Measurements from ENCODE around the gene RHOXF2. TPM values are rescaled to one million over a fixed set of nuclear protein-coding genes. Genes with fewer than 3 reads are reported as not detected.
"Not testable (repeated sequence)": the region's sequence is repeated elsewhere in the genome, so short reads cannot be mapped to it uniquely, and the experiment has no call there.

RHOXF2 gene
- total RNA-seq, 2 donors from 2014 or later = not detected

DNA sequence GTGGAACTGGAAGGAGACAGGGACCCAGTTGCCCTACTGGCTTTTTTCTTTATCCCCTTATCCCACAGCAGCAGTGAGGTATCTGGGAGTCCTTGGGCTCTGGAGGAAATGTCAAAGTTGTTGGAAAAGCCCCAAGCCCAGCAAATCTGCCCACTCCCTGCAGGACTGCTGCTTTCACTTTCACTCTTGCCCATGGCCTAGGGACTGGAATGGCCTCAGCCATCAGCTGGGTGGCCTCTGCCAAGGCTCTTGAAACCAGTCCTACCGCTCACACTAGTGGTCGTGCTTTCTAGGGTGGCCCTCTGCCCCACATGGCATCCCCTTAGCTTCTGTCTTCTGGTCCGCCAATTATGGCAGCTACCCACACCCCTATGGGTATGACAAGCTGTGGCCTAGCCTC, 33.0 kb upstream of the RHOXF2 start:
- 79 to 90% methylated on average over 2 of the region's 3 CpGs for WGBS, 2 donors
- TF ChIP-seq, protein P1, sequence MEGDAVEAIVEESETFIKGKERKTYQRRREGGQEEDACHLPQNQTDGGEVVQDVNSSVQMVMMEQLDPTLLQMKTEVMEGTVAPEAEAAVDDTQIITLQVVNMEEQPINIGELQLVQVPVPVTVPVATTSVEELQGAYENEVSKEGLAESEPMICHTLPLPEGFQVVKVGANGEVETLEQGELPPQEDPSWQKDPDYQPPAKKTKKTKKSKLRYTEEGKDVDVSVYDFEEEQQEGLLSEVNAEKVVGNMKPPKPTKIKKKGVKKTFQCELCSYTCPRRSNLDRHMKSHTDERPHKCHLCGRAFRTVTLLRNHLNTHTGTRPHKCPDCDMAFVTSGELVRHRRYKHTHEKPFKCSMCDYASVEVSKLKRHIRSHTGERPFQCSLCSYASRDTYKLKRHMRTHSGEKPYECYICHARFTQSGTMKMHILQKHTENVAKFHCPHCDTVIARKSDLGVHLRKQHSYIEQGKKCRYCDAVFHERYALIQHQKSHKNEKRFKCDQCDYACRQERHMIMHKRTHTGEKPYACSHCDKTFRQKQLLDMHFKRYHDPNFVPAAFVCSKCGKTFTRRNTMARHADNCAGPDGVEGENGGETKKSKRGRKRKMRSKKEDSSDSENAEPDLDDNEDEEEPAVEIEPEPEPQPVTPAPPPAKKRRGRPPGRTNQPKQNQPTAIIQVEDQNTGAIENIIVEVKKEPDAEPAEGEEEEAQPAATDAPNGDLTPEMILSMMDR (IDR thresholded peaks at IDR 0.05) = no peak
- no peak for TF ChIP-seq POLR2A (IDR thresholded peaks at IDR 0.05)
- H3K27me3 ChIP-seq = no peaks in the 10 kb centered on the region
- H3K4me3 ChIP-seq = no peak overlapping the region
- no peak overlapping the region for H3K27ac ChIP-seq
- ATAC-seq (no peak), DNase-seq (peak in 1 of 4 donors; percentile 5)
- no peaks in the 10 kb centered on the region for H3K4me1 ChIP-seq
- intact Hi-C loops (cut with DNase I) = no loop called here
- no peaks in the 10 kb centered on the region for H3K9me3 ChIP-seq
- no peaks in the 10 kb centered on the region for H3K36me3 ChIP-seq (replicated peaks in 1 of 2; ENCODE audit: insufficient read depth in 1 of 2, low read depth in 2 of 2)

DNA sequence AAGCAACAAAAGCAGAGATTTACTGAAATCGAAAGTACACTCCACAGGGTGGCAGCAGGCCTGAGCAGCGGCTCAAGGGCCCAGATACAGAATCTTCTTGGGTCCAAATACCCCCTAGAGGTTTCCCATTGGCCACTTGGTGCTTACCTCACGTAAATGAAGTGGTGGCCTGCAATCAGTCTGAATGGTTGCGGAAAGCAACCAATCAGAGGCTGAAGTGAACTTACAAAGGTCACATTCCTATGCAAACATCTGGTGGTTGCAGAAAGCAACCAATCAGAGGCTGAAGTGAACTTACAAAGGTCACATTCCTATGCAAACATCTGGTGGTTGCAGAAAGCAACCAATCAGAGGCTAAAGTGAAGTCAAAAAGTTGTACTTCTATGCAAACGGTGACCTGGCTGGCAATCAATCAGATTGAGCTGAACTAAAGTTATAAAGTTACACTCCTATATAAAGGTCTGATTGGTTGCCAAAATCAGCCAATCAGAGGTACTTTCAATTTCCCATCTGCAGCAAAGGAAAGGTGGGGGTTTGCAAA, 30.0 kb upstream of the RHOXF2 start:
- H3K36me3 ChIP-seq (replicated peaks in 1 of 2; ENCODE audit: insufficient read depth in 1 of 2, low read depth in 2 of 2); H3K27me3 ChIP-seq; H3K9me3 ChIP-seq; ATAC-seq; intact Hi-C loops (cut with DNase I); H3K4me1 ChIP-seq; DNase-seq; H3K27ac ChIP-seq; H3K4me3 ChIP-seq: not testable (repeated sequence)
- WGBS, 2 donors = 85 to 94% methylated on average over 5 of the region's 5 CpGs

DNA sequence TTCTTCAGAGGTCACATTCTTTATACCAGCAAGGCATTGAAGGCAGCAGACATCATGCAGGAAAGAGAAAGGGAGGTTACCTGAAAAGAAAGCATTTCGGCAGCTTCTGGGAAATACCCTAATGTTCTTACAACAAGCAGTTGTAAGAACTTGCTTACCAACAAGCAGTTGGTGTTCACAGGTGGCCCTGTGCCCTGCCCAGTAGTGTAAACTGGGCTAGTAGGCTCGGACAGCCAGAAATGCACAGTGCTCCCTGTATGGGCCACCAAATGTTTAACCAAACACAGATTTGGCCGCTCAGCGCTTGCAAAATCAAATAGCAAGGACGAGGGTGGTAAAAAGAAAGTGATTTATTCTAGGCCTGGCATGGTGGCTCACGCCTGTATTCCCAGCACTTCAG, 22.3 kb upstream of the RHOXF2 start:
- Histone ChIP-seq H3K27me3 (no peaks in the 10 kb centered on the region), H3K9me3 (no peaks in the 10 kb centered on the region), H3K4me3 (no peak overlapping the region), H3K4me1 (no peaks in the 10 kb centered on the region), H3K27ac (no peak overlapping the region), H3K36me3 (replicated peaks in 1 of 2; ENCODE audit: insufficient read depth in 1 of 2, low read depth in 2 of 2) (no peaks in the 10 kb centered on the region)
- intact Hi-C loops (cut with DNase I) = no loop called here
- WGBS, 2 donors = 28 to 100% methylated on average over 1 to 5 of the region's 6 CpGs
- DNase-seq (no peak), ATAC-seq (no peak)
- TF ChIP-seq POLR2A (IDR thresholded peaks at IDR 0.05) = no peak
- TF ChIP-seq, protein P1 (IDR thresholded peaks at IDR 0.05) = no peak

DNA sequence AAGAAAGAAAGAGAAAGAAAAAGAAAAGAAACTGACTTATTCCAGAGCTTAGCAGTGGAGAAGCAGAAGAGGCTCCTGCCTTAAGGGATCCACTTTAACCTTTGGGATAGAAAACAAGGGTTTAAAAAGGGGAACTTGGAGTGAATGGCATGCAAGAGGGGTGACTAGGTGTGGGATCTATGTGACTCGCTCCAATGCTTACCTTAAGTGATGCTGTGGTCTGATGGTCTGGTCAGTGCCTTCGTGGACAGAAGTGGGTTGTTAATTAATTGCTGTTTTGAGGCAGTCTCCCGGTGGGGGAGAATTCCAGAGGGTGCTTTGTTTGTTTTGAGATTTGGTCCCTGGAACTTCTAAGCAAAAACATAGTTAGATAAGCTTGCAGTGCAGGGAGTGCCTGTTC, 21.6 kb upstream of the RHOXF2 start:
- intact Hi-C loops (cut with DNase I) = no loop called here
- no peaks in the 10 kb centered on the region for H3K9me3 ChIP-seq
- H3K27me3 ChIP-seq = no peaks in the 10 kb centered on the region
- TF ChIP-seq, protein P1 (IDR thresholded peaks at IDR 0.05) = no peak
- H3K4me3 ChIP-seq = no peak overlapping the region
- H3K4me1 ChIP-seq = no peaks in the 10 kb centered on the region
- DNase-seq (no peak), ATAC-seq (no peak)
- 40 to 55% methylated on average over 3 of the region's 3 CpGs for WGBS, 2 donors
- H3K27ac ChIP-seq = no peak overlapping the region
- H3K36me3 ChIP-seq (replicated peaks in 1 of 2; ENCODE audit: insufficient read depth in 1 of 2, low read depth in 2 of 2) = no peaks in the 10 kb centered on the region

DNA sequence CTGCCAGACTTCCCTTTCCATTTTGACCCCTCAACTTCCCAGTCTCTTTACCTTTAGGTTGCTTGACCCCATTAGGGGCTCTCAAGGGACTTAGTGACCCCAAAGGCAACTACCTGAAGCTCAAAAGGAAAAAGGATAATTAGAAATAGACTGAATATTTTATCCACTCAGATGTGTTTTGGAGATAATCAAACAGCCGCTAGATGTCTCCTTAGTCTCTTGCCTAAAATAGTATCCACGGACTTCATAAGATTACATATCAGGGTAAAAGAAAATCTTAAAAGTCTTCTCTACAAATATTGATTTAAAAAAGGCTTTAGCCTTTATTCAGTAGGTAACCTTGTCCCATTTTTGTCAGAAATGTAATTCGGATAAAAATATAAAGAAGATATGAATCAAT, 21.0 kb upstream of the RHOXF2 start:
- Histone ChIP-seq H3K36me3 (replicated peaks in 1 of 2; ENCODE audit: insufficient read depth in 1 of 2, low read depth in 2 of 2) (no peaks in the 10 kb centered on the region), H3K27me3 (no peaks in the 10 kb centered on the region), H3K4me3 (no peak overlapping the region), H3K27ac (no peak overlapping the region), H3K4me1 (no peaks in the 10 kb centered on the region), H3K9me3 (no peaks in the 10 kb centered on the region)
- WGBS, 2 donors = 40 to 47% methylated on average over 3 of the region's 3 CpGs
- intact Hi-C loops (cut with DNase I) = no loop called here
- DNase-seq = no peak
- no peak for ATAC-seq
- TF ChIP-seq, protein P1 (IDR thresholded peaks at IDR 0.05) = no peak
- no peak for TF ChIP-seq POLR2A (IDR thresholded peaks at IDR 0.05)

All from body of pancreas (tissue), 4 donors.